Endodermal cell (in vitro differentiated cells): ENCODE results near the gene MRPL14. TPM values are rescaled to one million over a fixed set of nuclear protein-coding genes. Genes with fewer than 3 reads are reported as not detected.

Experiments
- DNase-seq: peaks from one replicate; pipeline ENCODE4 v3.0.0-alpha.2; 2017
- H3K27ac ChIP-seq: 2 replicates; pipeline ENCODE4 v1.5.1; 2013; ENCODE audit warnings: mild to moderate bottlenecking, low read depth, low read length, moderate library complexity
- H3K27me3 ChIP-seq: 2 replicates; pipeline ENCODE4 v1.6.1; 2013; ENCODE audit warnings: mild to moderate bottlenecking, low read length, moderate library complexity; ENCODE audit not compliant: insufficient read depth, control insufficient read depth, poor library complexity, severe bottlenecking
- H3K36me3 ChIP-seq: 2 replicates; pipeline ENCODE4 v1.7.0; 2013; ENCODE audit warnings: mild to moderate bottlenecking, low read length, moderate library complexity; ENCODE audit not compliant: control insufficient read depth, insufficient read depth
- H3K4me1 ChIP-seq: one replicate; pipeline ENCODE4 v1.7.0; 2013; ENCODE audit warnings: low read length; ENCODE audit not compliant: control insufficient read depth, insufficient read depth
- H3K4me3 ChIP-seq: 2 replicates; pipeline ENCODE4 v1.5.1; 2013; ENCODE audit warnings: mild to moderate bottlenecking, low read length, moderate library complexity
- H3K9ac ChIP-seq: 2 replicates; pipeline ENCODE4 v1.6.1; 2013; ENCODE audit warnings: mild to moderate bottlenecking, low read length, moderate library complexity; ENCODE audit not compliant: poor library complexity, severe bottlenecking; ENCODE audit errors: extremely low read depth
- H3K9me3 ChIP-seq: 2 replicates; pipeline ENCODE4 v1.6.1; 2013; ENCODE audit warnings: mild to moderate bottlenecking, low read length, moderate library complexity; ENCODE audit not compliant: control insufficient read depth
- H3K27ac Mint-ChIP-seq: 2 replicates; pipeline ENCODE4 v1.8.0; 2020; ENCODE audit warnings: mixed read lengths
- H3K27me3 Mint-ChIP-seq: 2 replicates; pipeline ENCODE4 v1.8.0; 2021; ENCODE audit warnings: mild to moderate bottlenecking, mixed read lengths; ENCODE audit not compliant: insufficient read depth
- H3K36me3 Mint-ChIP-seq: 2 replicates; pipeline ENCODE4 v1.8.0; 2020; ENCODE audit warnings: low read depth, mixed read lengths
- H3K4me1 Mint-ChIP-seq: 2 replicates; pipeline ENCODE4 v1.8.0; 2020; ENCODE audit warnings: mixed read lengths
- H3K4me3 Mint-ChIP-seq: 2 replicates; pipeline ENCODE4 v1.8.0; 2020; ENCODE audit warnings: mild to moderate bottlenecking, moderate library complexity, mixed read lengths
- H3K9me3 Mint-ChIP-seq: 2 replicates; pipeline ENCODE4 v1.8.0; 2020; ENCODE audit warnings: mild to moderate bottlenecking, mixed read lengths
- WGBS, 2 experiments: methylation state at CpG; one replicate each; pipeline versions ENCODE4 v1.1.5 to v1.1.7; 2013; ENCODE audit warnings: missing lambda C conversion rate in 2 of 2, mixed read lengths in 1 of 2; ENCODE audit not compliant: insufficient coverage in 1 of 2, insufficient read length in 1 of 2; 5-methylcytosine and 5-hydroxymethylcytosine counted together
- total RNA-seq, 2 donors: library from RNA; stranded (reverse); fragmentation: NEBNext Ultra II Directional in 1 of 2; extraction: Animal tissue kit (Norgen Biotek cat#: 25700) in 1 of 2; gene quantifications; 2 replicates in 1 of 2; 3 replicates in 1 of 2; pipeline ENCODE4 v1.2.1, GENCODE V29; 2021
- TF ChIP-seq, protein P1 (sequence below): fragments of 200-600 bp; sonication (generic); conservative IDR thresholded peaks from 2 replicates; pipeline ENCODE4 v1.5.0; 2021; ENCODE audit warnings: antibody characterized with exemption, mild to moderate bottlenecking

MRPL14 gene
- total RNA-seq, 2 donors from 2014 or later, result 66.5 to 69.6 TPM

DNA sequence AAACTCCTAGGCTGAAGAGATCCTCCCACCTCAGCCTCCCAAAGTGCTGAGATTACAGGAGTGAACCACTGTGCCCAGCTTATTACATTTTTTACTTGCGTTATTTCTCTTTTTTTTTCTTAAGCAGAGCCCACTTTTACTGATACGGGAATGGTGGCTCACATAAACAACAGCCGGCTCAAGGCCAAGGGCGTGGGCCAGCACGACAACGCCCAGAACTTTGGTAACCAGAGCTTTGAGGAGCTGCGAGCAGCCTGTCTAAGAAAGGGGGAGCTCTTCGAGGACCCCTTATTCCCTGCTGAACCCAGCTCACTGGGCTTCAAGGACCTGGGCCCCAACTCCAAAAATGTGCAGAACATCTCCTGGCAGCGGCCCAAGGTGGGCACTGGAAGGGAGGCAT is 41.9 kb upstream of the MRPL14 start:
- Histone ChIP-seq H3K9ac (no peak overlapping the region), H3K4me1 (no peaks in the 10 kb centered on the region), H3K4me3 (no peak overlapping the region), H3K36me3 (no peaks in the 10 kb centered on the region), H3K9me3 (no peaks in the 10 kb centered on the region), H3K27me3 (no peaks in the 10 kb centered on the region), H3K27ac (no peak overlapping the region)
- Mint-ChIP-seq H3K27ac (no peak overlapping the region), H3K36me3 (no peaks in the 10 kb centered on the region), H3K4me1 (peaks cover 14% of the 10 kb centered on the region), H3K9me3 (no peaks in the 10 kb centered on the region), H3K27me3 (peaks cover 17% of the 10 kb centered on the region), H3K4me3 (no peak overlapping the region)
- TF ChIP-seq, protein P1, sequence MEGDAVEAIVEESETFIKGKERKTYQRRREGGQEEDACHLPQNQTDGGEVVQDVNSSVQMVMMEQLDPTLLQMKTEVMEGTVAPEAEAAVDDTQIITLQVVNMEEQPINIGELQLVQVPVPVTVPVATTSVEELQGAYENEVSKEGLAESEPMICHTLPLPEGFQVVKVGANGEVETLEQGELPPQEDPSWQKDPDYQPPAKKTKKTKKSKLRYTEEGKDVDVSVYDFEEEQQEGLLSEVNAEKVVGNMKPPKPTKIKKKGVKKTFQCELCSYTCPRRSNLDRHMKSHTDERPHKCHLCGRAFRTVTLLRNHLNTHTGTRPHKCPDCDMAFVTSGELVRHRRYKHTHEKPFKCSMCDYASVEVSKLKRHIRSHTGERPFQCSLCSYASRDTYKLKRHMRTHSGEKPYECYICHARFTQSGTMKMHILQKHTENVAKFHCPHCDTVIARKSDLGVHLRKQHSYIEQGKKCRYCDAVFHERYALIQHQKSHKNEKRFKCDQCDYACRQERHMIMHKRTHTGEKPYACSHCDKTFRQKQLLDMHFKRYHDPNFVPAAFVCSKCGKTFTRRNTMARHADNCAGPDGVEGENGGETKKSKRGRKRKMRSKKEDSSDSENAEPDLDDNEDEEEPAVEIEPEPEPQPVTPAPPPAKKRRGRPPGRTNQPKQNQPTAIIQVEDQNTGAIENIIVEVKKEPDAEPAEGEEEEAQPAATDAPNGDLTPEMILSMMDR, result no peak
- 91 to 99% methylated on average over 8 to 9 of the region's 9 CpGs for WGBS, 2 experiments
- DNase-seq, result no peak

DNA sequence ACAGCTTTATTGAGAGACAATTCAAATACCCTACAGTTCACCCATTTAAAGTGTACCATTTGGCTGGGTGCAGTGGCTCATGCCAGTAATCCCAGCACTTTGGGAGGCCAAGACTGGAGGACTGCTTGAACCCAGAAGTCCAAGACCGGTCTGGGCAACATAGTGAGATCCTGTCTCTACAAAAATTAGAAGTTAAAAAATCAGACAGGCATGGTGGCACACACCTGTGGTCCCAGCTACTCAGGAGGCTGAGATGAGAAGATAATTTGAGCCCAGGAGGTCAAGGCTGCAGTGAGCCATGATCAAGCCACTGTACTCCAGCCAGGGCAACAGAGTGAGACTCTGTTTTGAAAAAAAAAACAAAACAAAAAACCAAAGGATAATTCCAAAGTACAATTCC is 40.3 kb upstream of the MRPL14 start:
- no peaks in the 10 kb centered on the region for H3K27me3 ChIP-seq
- H3K9me3 Mint-ChIP-seq, result no peaks in the 10 kb centered on the region
- no peaks in the 10 kb centered on the region for H3K9me3 ChIP-seq
- no peaks in the 10 kb centered on the region for H3K36me3 Mint-ChIP-seq
- peaks cover 14% of the 10 kb centered on the region for H3K4me1 Mint-ChIP-seq
- peaks cover 19% of the 10 kb centered on the region for H3K27me3 Mint-ChIP-seq
- DNase-seq, result no peak
- H3K4me3 ChIP-seq, result no peak overlapping the region
- H3K4me3 Mint-ChIP-seq, result no peak overlapping the region
- 95 to 100% methylated on average over 1 of the region's 1 CpG for WGBS, 2 experiments
- no peaks in the 10 kb centered on the region for H3K36me3 ChIP-seq
- no peaks in the 10 kb centered on the region for H3K4me1 ChIP-seq
- TF ChIP-seq, protein P1, result no peak
- H3K9ac ChIP-seq, result no peak overlapping the region
- H3K27ac ChIP-seq, result no peak overlapping the region
- H3K27ac Mint-ChIP-seq, result no peak overlapping the region

DNA sequence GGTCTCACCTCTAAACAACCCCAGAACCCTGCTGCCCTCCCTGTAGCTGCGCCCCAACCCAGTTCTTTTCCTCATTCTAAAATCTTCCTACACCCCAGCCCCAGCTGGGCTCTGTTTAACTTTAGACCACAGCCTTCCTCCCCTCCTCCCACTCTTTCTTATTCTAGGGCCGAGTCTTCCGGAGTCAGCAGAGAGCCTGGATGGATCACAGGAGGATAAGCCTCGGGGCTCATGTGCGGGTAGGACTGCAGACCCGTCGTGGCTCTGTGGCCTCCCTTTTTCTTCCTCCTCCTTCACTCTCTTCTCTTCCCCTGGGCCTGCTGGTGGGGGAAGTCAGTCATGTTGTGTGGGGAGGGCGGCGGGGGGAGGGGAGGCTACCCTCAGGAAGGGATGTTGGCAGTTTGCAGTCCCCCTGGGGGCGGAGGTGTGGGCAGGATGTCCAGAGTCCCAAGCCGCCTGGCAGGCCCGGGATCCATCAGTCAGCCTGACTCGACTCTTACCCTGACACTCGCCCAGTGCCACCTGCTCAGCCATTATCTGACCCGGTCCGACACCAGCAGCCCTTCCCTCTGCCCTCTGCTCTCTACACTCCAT is 39.4 kb upstream of the MRPL14 start:
- peak; percentile 76 for DNase-seq
- no peaks in the 10 kb centered on the region for H3K36me3 ChIP-seq
- H3K4me3 ChIP-seq, result no peak overlapping the region

More for the DNA sequence above, 39.4 kb upstream of the MRPL14 start:
- no peaks in the 10 kb centered on the region for H3K27me3 ChIP-seq
- TF ChIP-seq, protein P1, result peak; percentile 11
- Mint-ChIP-seq H3K4me3 (no peak overlapping the region), H3K36me3 (no peaks in the 10 kb centered on the region), H3K27ac (peak overlapping the region; percentile 77), H3K4me1 (peaks cover 14% of the 10 kb centered on the region), H3K9me3 (no peaks in the 10 kb centered on the region), H3K27me3 (peaks cover 20% of the 10 kb centered on the region)
- no peaks in the 10 kb centered on the region for H3K9me3 ChIP-seq
- H3K4me1 ChIP-seq, result no peaks in the 10 kb centered on the region
- WGBS, 2 experiments, result 48 to 58% methylated on average over 2 to 15 of the region's 16 CpGs
- H3K9ac ChIP-seq, result no peak overlapping the region
- H3K27ac ChIP-seq, result no peak overlapping the region
